ENCODE measurements around the gene SLC9C1.

DNA sequence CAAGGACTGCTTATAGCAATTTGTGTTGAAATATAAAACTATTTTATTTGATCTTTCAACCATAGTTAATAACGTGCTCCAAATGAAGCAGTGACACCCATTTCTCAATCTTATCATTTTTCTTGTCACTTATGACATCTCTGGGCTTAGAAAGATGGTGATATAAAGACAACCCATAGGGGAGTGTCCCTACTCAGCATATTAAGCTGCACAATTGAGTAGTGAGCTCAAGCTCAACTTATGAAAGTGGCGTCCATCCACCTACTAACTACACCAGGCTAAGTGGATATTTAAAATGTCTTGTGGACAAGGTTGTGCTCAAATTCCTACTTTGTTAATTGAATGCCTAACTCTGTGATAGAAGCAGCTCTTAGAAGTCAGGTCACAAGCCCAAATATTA, 46.7 kb downstream of the SLC9C1 start:
- TF ChIP-seq POLR2A (IDR thresholded peaks at IDR 0.05), result no peak
- TF ChIP-seq, protein P1, sequence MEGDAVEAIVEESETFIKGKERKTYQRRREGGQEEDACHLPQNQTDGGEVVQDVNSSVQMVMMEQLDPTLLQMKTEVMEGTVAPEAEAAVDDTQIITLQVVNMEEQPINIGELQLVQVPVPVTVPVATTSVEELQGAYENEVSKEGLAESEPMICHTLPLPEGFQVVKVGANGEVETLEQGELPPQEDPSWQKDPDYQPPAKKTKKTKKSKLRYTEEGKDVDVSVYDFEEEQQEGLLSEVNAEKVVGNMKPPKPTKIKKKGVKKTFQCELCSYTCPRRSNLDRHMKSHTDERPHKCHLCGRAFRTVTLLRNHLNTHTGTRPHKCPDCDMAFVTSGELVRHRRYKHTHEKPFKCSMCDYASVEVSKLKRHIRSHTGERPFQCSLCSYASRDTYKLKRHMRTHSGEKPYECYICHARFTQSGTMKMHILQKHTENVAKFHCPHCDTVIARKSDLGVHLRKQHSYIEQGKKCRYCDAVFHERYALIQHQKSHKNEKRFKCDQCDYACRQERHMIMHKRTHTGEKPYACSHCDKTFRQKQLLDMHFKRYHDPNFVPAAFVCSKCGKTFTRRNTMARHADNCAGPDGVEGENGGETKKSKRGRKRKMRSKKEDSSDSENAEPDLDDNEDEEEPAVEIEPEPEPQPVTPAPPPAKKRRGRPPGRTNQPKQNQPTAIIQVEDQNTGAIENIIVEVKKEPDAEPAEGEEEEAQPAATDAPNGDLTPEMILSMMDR (IDR thresholded peaks at IDR 0.05), result no peak
